H9 (cell line): ENCODE measurements around the gene TIAM1. TPM values are rescaled to one million over a fixed set of nuclear protein-coding genes. Genes with fewer than 3 reads are reported as not detected.

Experiments
- DNase-seq: peaks from one replicate; pipeline ENCODE4 v3.0.0-alpha.2; 2017
- H2AFZ ChIP-seq: one replicate; pipeline ENCODE4 v1.6.1; 2013; ENCODE audit warnings: mild to moderate bottlenecking, low read length, control low read depth, moderate library complexity
- H2AK5ac ChIP-seq: 2 replicates; pipeline ENCODE4 v1.6.1; 2013; ENCODE audit warnings: low read length, control low read depth, mixed read lengths; ENCODE audit not compliant: insufficient read length
- H2BK120ac ChIP-seq: one replicate; pipeline ENCODE4 v1.6.1; 2013; ENCODE audit warnings: low read depth, mild to moderate bottlenecking, low read length, control low read depth, inconsistent platforms; ENCODE audit not compliant: poor library complexity, severe bottlenecking
- H2BK12ac ChIP-seq: 2 replicates; pipeline ENCODE4 v1.6.1; 2013; ENCODE audit warnings: low read length, control low read depth, mixed read lengths, low read depth; ENCODE audit not compliant: insufficient read length
- H2BK15ac ChIP-seq: 2 replicates; pipeline ENCODE4 v1.6.1; 2013; ENCODE audit warnings: low read depth, low read length, control low read depth
- H2BK20ac ChIP-seq: one replicate; pipeline ENCODE4 v1.6.1; 2013; ENCODE audit warnings: low read depth, mild to moderate bottlenecking, low read length, control low read depth, inconsistent platforms; ENCODE audit not compliant: poor library complexity, severe bottlenecking
- H2BK5ac ChIP-seq: 2 replicates; pipeline ENCODE4 v1.6.1; 2013; ENCODE audit warnings: low read length, control low read depth, mixed read lengths; ENCODE audit not compliant: insufficient read length
- H3K14ac ChIP-seq: 2 replicates; pipeline ENCODE4 v1.6.1; 2013; ENCODE audit warnings: low read length, control low read depth; ENCODE audit not compliant: insufficient read depth
- H3K18ac ChIP-seq: 2 replicates; pipeline ENCODE4 v1.6.1; 2013; ENCODE audit warnings: low read depth, mild to moderate bottlenecking, mixed read lengths, low read length, control low read depth; ENCODE audit not compliant: insufficient read length
- H3K23ac ChIP-seq: 2 replicates; pipeline ENCODE4 v1.6.1; 2013; ENCODE audit warnings: low read length, control low read depth, mixed read lengths, low read depth; ENCODE audit not compliant: insufficient read length
- H3K23me2 ChIP-seq: 2 replicates; pipeline ENCODE4 v1.6.1; 2013; ENCODE audit warnings: low read depth, mild to moderate bottlenecking, mixed read lengths, low read length, control low read depth; ENCODE audit not compliant: insufficient read length, poor library complexity, severe bottlenecking
- H3K27ac ChIP-seq: 2 replicates; pipeline ENCODE4 v1.5.1; 2013; ENCODE audit warnings: low read length, control low read depth, mixed read lengths, low read depth; ENCODE audit not compliant: insufficient read length
- H3K27me3 ChIP-seq: 2 replicates; pipeline ENCODE4 v1.6.1; 2013; ENCODE audit warnings: low read length, control low read depth, inconsistent platforms; ENCODE audit not compliant: insufficient read depth
- H3K4ac ChIP-seq: 2 replicates; pipeline ENCODE4 v1.6.1; 2013; ENCODE audit warnings: low read depth, mild to moderate bottlenecking, control low read depth, inconsistent platforms, low read length, moderate library complexity
- H3K4me1 ChIP-seq: 2 replicates; pipeline ENCODE4 v1.6.1; 2013; ENCODE audit warnings: low read length, control low read depth, inconsistent platforms; ENCODE audit not compliant: insufficient read depth
- H3K4me2 ChIP-seq: 2 replicates; pipeline ENCODE4 v1.6.1; 2013; ENCODE audit warnings: low read length, control low read depth, mixed read lengths; ENCODE audit not compliant: insufficient read length, insufficient read depth
- H3K56ac ChIP-seq: 2 replicates; pipeline ENCODE4 v1.6.1; 2013; ENCODE audit warnings: low read depth, mild to moderate bottlenecking, mixed read lengths, low read length, control low read depth; ENCODE audit not compliant: insufficient read length
- H3K79me1 ChIP-seq: 2 replicates; pipeline ENCODE4 v1.6.1; 2013; ENCODE audit warnings: low read depth, mild to moderate bottlenecking, moderate library complexity, low read length, control low read depth, inconsistent platforms; ENCODE audit not compliant: insufficient read depth, poor library complexity, severe bottlenecking
- H3K79me2 ChIP-seq: 2 replicates; pipeline ENCODE4 v1.6.1; 2013; ENCODE audit warnings: low read length, control low read depth, inconsistent platforms; ENCODE audit not compliant: insufficient read depth
- H3K9ac ChIP-seq: 2 replicates; pipeline ENCODE4 v1.6.1; 2013; ENCODE audit warnings: low read length, control low read depth, mixed read lengths; ENCODE audit not compliant: insufficient read length; ENCODE audit errors: extremely low read depth
- H3K9me3 ChIP-seq: one replicate; pipeline ENCODE4 v1.6.1; 2013; ENCODE audit warnings: low read depth, low read length, inconsistent platforms; ENCODE audit not compliant: control insufficient read depth
- H3T11ph ChIP-seq: one replicate; pipeline ENCODE4 v1.6.1; 2013; ENCODE audit warnings: mild to moderate bottlenecking, low read length, control low read depth, inconsistent platforms
- H4K20me1 ChIP-seq: one replicate; pipeline ENCODE4 v1.6.1; 2013; ENCODE audit not compliant: control insufficient read depth, insufficient read length, insufficient read depth
- H4K5ac ChIP-seq: 2 replicates; pipeline ENCODE4 v1.6.1; 2013; ENCODE audit warnings: low read depth, mild to moderate bottlenecking, mixed read lengths, low read length, control low read depth; ENCODE audit not compliant: insufficient read length
- H4K8ac ChIP-seq: replicated peaks from 2 replicates; pipeline ENCODE4 v1.6.1; 2013; ENCODE audit warnings: low read length, control low read depth, mixed read lengths, low read depth; ENCODE audit not compliant: insufficient read length
- H4K91ac ChIP-seq: 2 replicates; pipeline ENCODE4 v1.6.1; 2013; ENCODE audit warnings: low read depth, mild to moderate bottlenecking, moderate library complexity, mixed read lengths, low read length, control low read depth; ENCODE audit not compliant: insufficient read length
- H3K27ac Mint-ChIP-seq, 3 experiments: 2 replicates in 2 of 3; 3 replicates in 1 of 3; pipeline ENCODE4 v1.8.0; 2020 to 2021; ENCODE audit warnings: mixed read lengths in 3 of 3, mild to moderate bottlenecking in 1 of 3, moderate library complexity in 1 of 3
- H3K27me3 Mint-ChIP-seq: 2 replicates; pipeline ENCODE4 v1.8.0; 2021; ENCODE audit warnings: low read depth, mild to moderate bottlenecking, moderate library complexity, mixed read lengths
- H3K36me3 Mint-ChIP-seq, 3 experiments: 2 replicates in 2 of 3; 3 replicates in 1 of 3; pipeline ENCODE4 v1.8.0; 2020 to 2021; ENCODE audit warnings: low read depth in 3 of 3, mixed read lengths in 3 of 3; ENCODE audit not compliant: insufficient read depth in 1 of 3
- H3K4me1 Mint-ChIP-seq, 2 experiments: 2 replicates each; pipeline ENCODE4 v1.8.0; 2020; ENCODE audit warnings: mixed read lengths in 2 of 2
- H3K4me3 Mint-ChIP-seq, 2 experiments: 2 replicates in 1 of 2; 3 replicates in 1 of 2; pipeline ENCODE4 v1.8.0; 2020 to 2021; ENCODE audit warnings: mild to moderate bottlenecking in 2 of 2, mixed read lengths in 2 of 2, moderate library complexity in 1 of 2
- H3K9me3 Mint-ChIP-seq, 2 experiments: 2 replicates in 1 of 2; 3 replicates in 1 of 2; pipeline ENCODE4 v1.8.0; 2020; ENCODE audit warnings: mild to moderate bottlenecking in 2 of 2, mixed read lengths in 2 of 2, moderate library complexity in 1 of 2
- CTCF ChIP-seq: fragments of 200-600 bp; sonication (generic); conservative IDR thresholded peaks from 3 replicates; pipeline ENCODE4 v1.8.0; 2021; ENCODE audit warnings: antibody characterized with exemption, mild to moderate bottlenecking
- WGBS: extraction: QIAGEN DNeasy Blood & Tissue Kit; methylation state at CpG from one replicate; pipeline ENCODE4 v1.1.7; 2013; ENCODE audit warnings: missing lambda C conversion rate, low lambda C conversion rate, mixed read lengths; ENCODE audit not compliant: insufficient read length; ENCODE audit errors: extremely low coverage; 5-methylcytosine and 5-hydroxymethylcytosine counted together
- total RNA-seq: library from RNA; stranded (reverse); gene quantifications from 2 replicates; pipeline ENCODE4 v1.2.1, GENCODE V29; 2021

Gene TIAM1
- total RNA-seq, 1 experiment from 2014 or later, result 23.1 TPM

GRCh38 chr21:31248598-31248997 lies 95.5 kb downstream of the TIAM1 start:
- H4K91ac ChIP-seq, result no peak overlapping the region
- H4K5ac ChIP-seq, result no peak overlapping the region
- H3K14ac ChIP-seq, result no peak overlapping the region
- H3K4me3 Mint-ChIP-seq, result no peak overlapping the region
- no peak overlapping the region for H3K23ac ChIP-seq
- no peak overlapping the region for H3K4ac ChIP-seq
- H3K79me1 ChIP-seq, result no peaks in the 10 kb centered on the region
- H3K27ac ChIP-seq, result no peak overlapping the region
- no peak overlapping the region for H3T11ph ChIP-seq
- no peak overlapping the region for H3K4me2 ChIP-seq
- H3K23me2 ChIP-seq, result no peaks in the 10 kb centered on the region
- peaks cover 8% of the 10 kb centered on the region in 2 experiments; a peak in 4 of 5 replicates for H3K9me3 Mint-ChIP-seq
- H3K9me3 ChIP-seq, result peaks cover 7% of the 10 kb centered on the region
- no peak overlapping the region for H2BK5ac ChIP-seq
- no peak overlapping the region for H2BK120ac ChIP-seq
- no peaks in the 10 kb centered on the region for H4K20me1 ChIP-seq
- H3K4me1 ChIP-seq, result no peaks in the 10 kb centered on the region
- H2BK12ac ChIP-seq, result no peak overlapping the region
- H3K36me3 Mint-ChIP-seq, result peaks cover 22 to 31% (median 23%) of the 10 kb centered on the region in 3 experiments
- no peak overlapping the region for H3K56ac ChIP-seq
- TF ChIP-seq CTCF, result no peak
- H4K8ac ChIP-seq, result no peak overlapping the region
- H3K9ac ChIP-seq, result no peak overlapping the region
- no peak overlapping the region for H2AFZ ChIP-seq
- H2BK20ac ChIP-seq, result no peak overlapping the region
- no peak overlapping the region for H2BK15ac ChIP-seq
- H3K27me3 Mint-ChIP-seq, result no peaks in the 10 kb centered on the region
- H3K4me1 Mint-ChIP-seq, result peaks cover 18 to 20% of the 10 kb centered on the region in 2 experiments
- no peak overlapping the region for H3K18ac ChIP-seq
- H3K27me3 ChIP-seq, result no peaks in the 10 kb centered on the region
- H3K79me2 ChIP-seq, result no peaks in the 10 kb centered on the region
- H2AK5ac ChIP-seq, result no peak overlapping the region
- no CpG with 5 or more reads among the region's 2 CpGs for WGBS
- H3K27ac Mint-ChIP-seq, result no peak overlapping the region
- no peak for DNase-seq
